Small intestine (tissue), 16 donors: ENCODE results near the gene ZNF80. TPM values are rescaled to one million over a fixed set of nuclear protein-coding genes. Genes with fewer than 3 reads are reported as not detected.
"Not testable (repeated sequence)": the region's sequence is repeated elsewhere in the genome, so short reads cannot be mapped to it uniquely, and the experiment has no call there.

Experiments used
- DNase-seq, 2 donors: peaks; one replicate each; pipeline versions ENCODE4 v3.0.0 to v3.0.0-alpha.2; 2013
- FAIRE-seq: peaks from 2 replicates; lab custom pipeline; 2012; peaks lifted over from hg19 to GRCh38; lab: Jason Lieb, UNC
- H3K27ac ChIP-seq, 3 donors: one replicate each; pipeline ENCODE4 v1.5.1; 2013; ENCODE audit warnings: low read length in 2 of 3, mild to moderate bottlenecking in 2 of 3, control low read depth in 1 of 3, inconsistent platforms in 1 of 3, low read depth in 1 of 3, moderate library complexity in 1 of 3
- H3K27me3 ChIP-seq, 3 donors: one replicate each; pipeline ENCODE4 v1.6.1; 2013; ENCODE audit warnings: low read length in 3 of 3, inconsistent platforms in 1 of 3; ENCODE audit not compliant: control insufficient read depth in 3 of 3, insufficient read depth in 3 of 3
- H3K36me3 ChIP-seq, 3 donors: one replicate each; pipeline ENCODE4 v1.6.1; 2013; ENCODE audit warnings: low read length in 3 of 3, inconsistent platforms in 1 of 3, low read depth in 1 of 3, mild to moderate bottlenecking in 1 of 3, moderate library complexity in 1 of 3; ENCODE audit not compliant: control insufficient read depth in 3 of 3, insufficient read depth in 2 of 3
- H3K4me1 ChIP-seq, 3 donors: one replicate each; pipeline ENCODE4 v1.6.1; 2013; ENCODE audit warnings: low read length in 2 of 3, inconsistent platforms in 1 of 3, low read depth in 1 of 3, mild to moderate bottlenecking in 1 of 3, moderate library complexity in 1 of 3; ENCODE audit not compliant: control insufficient read depth in 3 of 3, insufficient read depth in 2 of 3
- H3K4me3 ChIP-seq, 3 donors: one replicate each; pipeline ENCODE4 v1.5.1; 2013; ENCODE audit warnings: low read length in 3 of 3, control low read depth in 1 of 3, inconsistent platforms in 1 of 3, low read depth in 1 of 3, mild to moderate bottlenecking in 1 of 3, moderate library complexity in 1 of 3
- H3K9me3 ChIP-seq, 2 donors: one replicate each; pipeline ENCODE4 v1.6.1; 2013; ENCODE audit warnings: low read depth in 1 of 2, low read length in 1 of 2; ENCODE audit not compliant: control insufficient read depth in 2 of 2, insufficient read depth in 1 of 2
- WGBS, 3 donors: extraction: QIAGEN DNeasy Blood & Tissue Kit; methylation state at CpG; one replicate each; pipeline ENCODE4 v1.1.7; 2013; 5-methylcytosine and 5-hydroxymethylcytosine counted together
- long read RNA-seq, 10 donors: transcript quantifications; one replicate each; lab custom pipeline, GENCODE V29; 2026
- polyA plus RNA-seq, 4 donors: library from polyadenylated mRNA; stranded (reverse) in 3 of 4; unstranded in 1 of 4; fragments of 200-250 nt in 3 of 4; fragments of 120-200 nt in 1 of 4; gene quantifications; one replicate each; pipeline versions ENCODE4 v1.2.1 to v1.2.3, GENCODE V29; 2013
- donor health status: healthy with polysubstance abuse.
- donor health status: control.
- donor health status: control.
- donor health status: Bipolar disorder and iron deficiency.
- donor health status: healthy.

ZNF80 gene
- under 1 TPM in 2 of 4 donors, not detected in 2; 0.01 to 0.03 TPM for polyA plus RNA-seq
- long read RNA-seq, donor 1 = 0 reads
- long read RNA-seq, donor 2 = 0 reads
- long read RNA-seq, donor 3 = 0 reads
- long read RNA-seq, donor 4 = 0 reads
- long read RNA-seq, donor 5 = 0 reads
- long read RNA-seq, donor 6 = 0 reads
- long read RNA-seq, donor 7 = 0 reads
- long read RNA-seq, donor 8 = 0 reads
- long read RNA-seq, donor 9 = 0 reads
- long read RNA-seq, donor 10 = 0 reads

DNA sequence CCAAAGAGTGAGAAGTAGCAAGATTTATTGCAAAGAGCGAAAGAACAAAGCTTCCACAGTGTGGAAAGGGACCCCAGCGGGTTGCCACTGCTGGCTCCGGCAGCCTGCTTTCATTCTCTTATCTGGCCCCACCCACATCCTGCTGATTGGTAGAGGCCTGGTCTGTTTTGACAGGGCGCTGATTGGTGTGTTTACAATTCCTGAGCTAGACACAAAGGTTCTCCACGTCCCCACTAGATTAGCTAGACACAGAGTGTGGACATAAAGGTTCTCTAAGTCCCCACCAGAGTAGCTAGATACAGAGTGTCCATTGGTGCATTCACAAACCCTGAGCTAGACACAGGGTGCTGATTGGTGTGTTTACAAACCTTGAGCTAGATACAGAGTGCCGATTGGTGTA is at the start of gene ZNF80:
TSS of gene ZNF80 (minus strand) at position 101 of the 400 bp plus-strand sequence. CDS start 504 bp downstream, outside the sequence.
- FAIRE-seq, DNase-seq, H3K27me3 ChIP-seq, H3K9me3 ChIP-seq, H3K4me1 ChIP-seq, H3K36me3 ChIP-seq, H3K4me3 ChIP-seq, H3K27ac ChIP-seq: not testable (repeated sequence)
- WGBS, 3 donors = 51 to 65% (median 52%) methylated on average over 4 to 5 of the region's 6 CpGs

DNA sequence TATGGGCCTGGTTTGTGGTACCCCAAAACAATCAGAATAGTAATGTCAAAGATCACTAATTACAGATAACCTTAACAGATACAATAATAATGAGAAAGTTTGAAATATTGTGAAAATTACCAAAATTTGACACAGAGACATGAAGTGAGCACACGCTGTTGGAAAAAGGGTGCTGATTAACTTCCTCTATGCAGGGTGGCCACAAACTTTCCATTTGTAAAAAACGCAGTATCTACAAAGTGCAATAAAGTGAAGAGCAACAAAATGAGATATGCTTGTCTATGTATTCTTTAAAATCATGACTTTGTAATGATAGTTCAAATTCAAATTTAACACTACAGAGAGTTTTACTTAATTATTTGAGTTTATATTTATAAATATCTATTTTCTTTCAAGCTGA is 48.9 kb upstream of the ZNF80 start:
- Histone ChIP-seq H3K27me3 (no peaks in the 10 kb centered on the region), H3K27ac (peak overlapping the region in 1 of 3 donors; percentile 67), H3K4me3 (no peak overlapping the region), H3K9me3 (no peaks in the 10 kb centered on the region), H3K4me1 (no peaks in the 10 kb centered on the region), H3K36me3 (no peaks in the 10 kb centered on the region)
- no peak for DNase-seq
- 72 to 77% (median 74%) methylated on average over 2 of the region's 2 CpGs for WGBS, 3 donors
- FAIRE-seq = no peak

DNA sequence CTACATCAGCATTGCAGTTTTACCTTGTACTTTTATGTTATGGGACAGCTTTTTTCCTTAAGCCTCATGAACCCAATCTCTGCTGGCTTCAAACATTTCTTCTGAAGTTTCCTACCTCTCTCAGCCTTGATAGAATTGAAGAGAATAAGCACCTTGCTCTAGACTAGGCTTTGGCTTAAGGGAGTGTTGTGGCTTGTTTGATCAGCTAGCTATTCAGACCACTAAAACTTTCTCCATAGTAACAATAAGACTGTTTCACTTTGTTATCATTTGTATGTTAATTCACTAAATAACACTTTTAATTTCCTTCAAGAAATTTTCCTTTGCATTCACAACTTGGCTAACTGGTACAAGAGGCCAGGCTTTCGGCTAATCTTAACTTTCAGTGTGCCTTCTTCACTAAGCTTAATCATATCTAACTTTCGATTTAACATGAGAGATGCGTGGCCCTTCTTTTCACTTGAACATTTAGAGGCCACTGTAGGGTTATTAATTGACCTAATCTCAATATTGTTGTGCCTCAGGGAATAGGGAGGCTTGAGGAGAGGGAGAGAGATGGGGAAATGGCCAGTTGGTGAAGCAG is 48.4 kb upstream of the ZNF80 start:
- Histone ChIP-seq H3K4me3 (no peak overlapping the region), H3K9me3 (no peaks in the 10 kb centered on the region), H3K4me1 (no peaks in the 10 kb centered on the region), H3K27ac (peak overlapping the region in 1 of 3 donors; percentile 67), H3K27me3 (no peaks in the 10 kb centered on the region), H3K36me3 (no peaks in the 10 kb centered on the region)
- WGBS, 3 donors = 70 to 83% (median 81%) methylated on average over 3 of the region's 3 CpGs
- DNase-seq = no peak
- no peak for FAIRE-seq

DNA sequence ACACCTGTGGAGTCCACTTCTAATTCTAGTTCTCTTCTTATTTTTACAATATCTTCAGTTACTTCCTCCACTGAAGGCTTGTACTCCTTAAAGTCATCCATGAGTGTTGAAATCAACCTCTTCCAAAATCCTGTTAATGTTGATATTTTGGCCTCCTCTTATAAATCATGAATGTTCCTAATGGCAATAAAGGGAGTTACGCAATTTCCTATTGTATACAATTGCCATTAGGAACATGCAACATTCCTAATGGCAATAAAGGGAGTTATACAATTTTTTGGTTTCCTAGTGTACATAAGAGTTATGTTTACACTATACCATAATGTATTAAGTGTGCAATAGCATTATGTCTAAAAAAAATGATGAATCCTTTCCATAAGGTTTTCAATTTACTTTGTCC is 47.3 kb upstream of the ZNF80 start:
- WGBS, 3 donors = 84 to 97% (median 96%) methylated on average over 1 of the region's 1 CpG
- Histone ChIP-seq H3K27me3 (no peaks in the 10 kb centered on the region), H3K36me3 (no peaks in the 10 kb centered on the region), H3K9me3 (no peaks in the 10 kb centered on the region), H3K27ac (no peak overlapping the region), H3K4me1 (no peaks in the 10 kb centered on the region), H3K4me3 (no peak overlapping the region)
- DNase-seq = no peak
- FAIRE-seq = no peak

DNA sequence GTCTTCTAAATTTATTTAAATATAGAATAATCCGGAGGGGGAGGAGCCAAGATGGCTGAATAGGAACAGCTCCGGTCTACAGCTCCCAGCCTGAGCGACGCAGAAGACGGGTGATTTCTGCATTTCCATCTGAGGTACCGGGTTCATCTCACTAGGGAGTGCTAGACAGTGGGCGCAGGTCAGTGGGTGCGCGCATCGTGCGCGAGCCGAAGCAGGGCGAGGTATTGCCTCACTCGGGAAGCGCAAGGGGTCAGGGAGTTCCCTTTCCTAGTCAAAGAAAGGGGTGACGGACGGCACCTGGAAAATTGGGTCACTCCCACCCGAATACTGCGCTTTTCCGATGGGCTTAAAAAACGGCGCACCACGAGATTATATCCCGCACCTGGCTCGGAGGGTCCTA is 39.5 kb upstream of the ZNF80 start:
- 94 to 98% (median 95%) methylated on average over 10 to 26 of the region's 26 CpGs for WGBS, 3 donors
- H3K27me3 ChIP-seq, FAIRE-seq, H3K4me1 ChIP-seq, H3K36me3 ChIP-seq, DNase-seq, H3K27ac ChIP-seq, H3K4me3 ChIP-seq: not testable (repeated sequence)
- H3K9me3 ChIP-seq = peaks cover 0 to 12% of the 10 kb centered on the region in 2 donors

DNA sequence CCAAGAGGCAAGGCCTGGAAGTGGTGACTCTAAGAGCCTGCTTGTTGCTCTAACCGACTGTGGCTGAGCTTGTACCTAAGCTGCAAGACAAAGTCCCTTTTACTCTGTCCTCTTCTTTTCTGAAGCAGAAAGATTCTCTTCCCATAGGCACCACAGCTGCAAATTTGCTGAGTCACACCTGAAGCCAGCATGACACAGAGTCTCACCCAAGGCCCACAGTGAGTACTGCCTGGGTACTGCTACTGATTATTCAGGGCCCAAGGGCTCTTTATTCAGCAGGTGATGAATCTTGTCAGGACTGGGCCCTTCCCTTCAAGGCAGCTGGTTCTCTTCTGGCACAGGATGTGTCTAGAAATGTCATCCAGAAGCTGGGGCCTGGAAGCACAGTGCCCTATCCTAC is 37.6 kb upstream of the ZNF80 start:
- no peaks in the 10 kb centered on the region for H3K27me3 ChIP-seq
- H3K4me1 ChIP-seq = no peaks in the 10 kb centered on the region
- DNase-seq (no peak), FAIRE-seq (no peak)
- H3K27ac ChIP-seq = no peak overlapping the region
- peaks cover 2 to 19% of the 10 kb centered on the region in 2 donors for H3K9me3 ChIP-seq
- 89 to 92% (median 90%) methylated on average over 1 of the region's 1 CpG for WGBS, 3 donors
- H3K36me3 ChIP-seq = no peaks in the 10 kb centered on the region
- H3K4me3 ChIP-seq = no peak overlapping the region

DNA sequence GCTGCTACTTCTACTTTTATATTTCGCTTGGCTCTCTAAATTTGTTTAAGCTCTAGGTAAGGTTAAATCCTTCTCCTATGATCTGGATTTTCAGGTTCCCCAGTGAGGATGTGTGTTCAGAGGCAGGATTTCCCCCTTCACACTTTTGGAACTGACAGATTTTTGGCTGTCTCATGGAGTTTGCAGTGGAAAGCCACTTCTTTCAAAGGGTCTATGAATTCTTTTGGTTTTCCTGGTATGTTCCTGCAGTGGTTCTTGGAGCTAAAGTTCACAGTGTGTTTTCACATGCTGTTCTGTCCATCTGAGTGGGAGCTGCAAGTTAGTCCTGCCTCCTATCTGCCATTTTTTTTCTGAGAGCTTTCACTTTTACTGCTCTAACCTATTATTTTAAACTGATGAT is 34.9 kb upstream of the ZNF80 start:
- FAIRE-seq (no peak), DNase-seq (no peak)
- Histone ChIP-seq H3K4me3 (no peak overlapping the region), H3K27me3 (no peaks in the 10 kb centered on the region), H3K36me3 (no peaks in the 10 kb centered on the region), H3K4me1 (no peaks in the 10 kb centered on the region), H3K9me3 (peaks cover 2 to 19% of the 10 kb centered on the region in 2 donors), H3K27ac (no peak overlapping the region)
- 72 to 89% (median 74%) methylated on average over 1 of the region's 1 CpG for WGBS, 3 donors

DNA sequence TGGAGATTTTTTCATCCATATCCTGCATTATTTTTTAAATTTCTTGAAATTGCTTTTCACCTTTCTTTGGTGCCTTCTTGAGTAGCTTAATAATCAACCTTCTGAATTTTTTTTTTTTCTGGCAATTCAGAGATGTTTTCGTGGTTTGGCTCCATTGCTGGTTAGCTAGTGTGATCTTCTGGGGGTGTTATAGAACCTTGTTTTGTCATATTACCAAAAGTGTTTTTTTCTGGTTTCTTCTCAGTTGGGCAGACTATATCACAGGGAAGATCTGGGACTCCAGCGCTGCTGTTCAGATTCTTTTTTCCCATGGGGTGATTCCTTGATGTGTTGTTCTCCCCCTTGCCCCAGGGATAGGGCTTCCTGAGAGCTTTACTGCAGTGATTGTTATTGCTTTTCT is 32.6 kb upstream of the ZNF80 start:
- DNase-seq (no peak), FAIRE-seq (no peak)
- H3K4me1 ChIP-seq = no peaks in the 10 kb centered on the region
- no peaks in the 10 kb centered on the region for H3K27me3 ChIP-seq
- no peak overlapping the region for H3K27ac ChIP-seq
- H3K36me3 ChIP-seq = no peaks in the 10 kb centered on the region
- H3K9me3 ChIP-seq = peaks cover 2 to 12% of the 10 kb centered on the region in 2 donors
- no peak overlapping the region for H3K4me3 ChIP-seq
- 83 to 91% (median 90%) methylated on average over 2 of the region's 2 CpGs for WGBS, 3 donors

DNA sequence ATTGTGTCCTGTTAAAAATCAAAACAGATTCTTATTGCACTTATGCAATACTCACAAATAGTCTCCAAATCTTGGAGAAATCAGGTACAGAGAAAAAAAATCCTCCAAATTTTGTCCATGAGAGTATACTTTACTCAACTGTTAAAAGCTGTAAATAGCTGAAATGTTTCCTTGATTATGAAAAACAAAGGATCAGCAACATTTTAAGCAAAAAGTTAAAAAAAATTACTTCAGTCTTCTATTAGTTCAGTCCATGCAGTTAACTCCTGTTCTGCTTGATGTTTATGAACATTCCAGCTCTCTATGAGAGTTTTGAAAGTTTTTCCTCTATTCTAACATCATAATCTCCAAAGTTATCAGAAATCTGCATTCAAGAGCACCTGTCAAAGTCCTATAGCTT is 22.8 kb upstream of the ZNF80 start:
- FAIRE-seq (no peak), DNase-seq (no peak)
- Histone ChIP-seq H3K27me3 (no peaks in the 10 kb centered on the region), H3K27ac (no peak overlapping the region), H3K36me3 (no peaks in the 10 kb centered on the region), H3K4me1 (no peaks in the 10 kb centered on the region), H3K4me3 (no peak overlapping the region), H3K9me3 (peaks cover 0 to 3% of the 10 kb centered on the region in 2 donors)
